Parathyroid adenoma (tissue), 2 donors: ENCODE data around the gene SBK1.

Source experiments
- H2AFZ ChIP-seq: fragments of 300-600 bp; sonication (generic); one replicate; pipeline ENCODE4 v1.7.0; 2017; ENCODE audit warnings: antibody characterized with exemption, mild to moderate bottlenecking
- H3K27ac ChIP-seq: fragments of 300-600 bp; sonication (generic); one replicate; pipeline ENCODE4 v1.7.0; 2017
- H3K27me3 ChIP-seq: fragments of 300-600 bp; sonication (generic); one replicate; pipeline ENCODE4 v1.7.0; 2017; ENCODE audit warnings: low read length; ENCODE audit not compliant: control insufficient read depth, insufficient read depth
- H3K36me3 ChIP-seq: fragments of 300-600 bp; sonication (generic); one replicate; pipeline ENCODE4 v1.7.0; 2017; ENCODE audit warnings: low read length; ENCODE audit not compliant: control insufficient read depth, insufficient read depth
- H3K4me1 ChIP-seq: fragments of 300-600 bp; sonication (generic); one replicate; pipeline ENCODE4 v1.7.0; 2017; ENCODE audit warnings: control low read depth
- H3K4me2 ChIP-seq: fragments of 300-600 bp; sonication (generic); one replicate; pipeline ENCODE4 v1.7.0; 2017; ENCODE audit warnings: low read length
- H3K4me3 ChIP-seq: fragments of 300-600 bp; sonication (generic); one replicate; pipeline ENCODE4 v1.7.0; 2017; ENCODE audit warnings: low read depth, low read length
- H3K79me2 ChIP-seq: fragments of 300-600 bp; sonication (generic); one replicate; pipeline ENCODE4 v1.7.0; 2017; ENCODE audit warnings: control low read depth
- H3K9ac ChIP-seq: fragments of 300-600 bp; sonication (generic); one replicate; pipeline ENCODE4 v1.7.0; 2017; ENCODE audit warnings: mild to moderate bottlenecking
- H3K9me3 ChIP-seq: fragments of 300-600 bp; sonication (generic); one replicate; pipeline ENCODE4 v1.7.0; 2017; ENCODE audit warnings: low read length; ENCODE audit not compliant: control insufficient read depth
- TF ChIP-seq, protein P1 (sequence below): fragments of 300-600 bp; sonication (generic); IDR thresholded peaks from one replicate; pipeline ENCODE4 v1.7.0; 2017; ENCODE audit warnings: antibody characterized with exemption, mild to moderate bottlenecking
- donor health status: primary hyperparathyroidism.

Gene SBK1

DNA sequence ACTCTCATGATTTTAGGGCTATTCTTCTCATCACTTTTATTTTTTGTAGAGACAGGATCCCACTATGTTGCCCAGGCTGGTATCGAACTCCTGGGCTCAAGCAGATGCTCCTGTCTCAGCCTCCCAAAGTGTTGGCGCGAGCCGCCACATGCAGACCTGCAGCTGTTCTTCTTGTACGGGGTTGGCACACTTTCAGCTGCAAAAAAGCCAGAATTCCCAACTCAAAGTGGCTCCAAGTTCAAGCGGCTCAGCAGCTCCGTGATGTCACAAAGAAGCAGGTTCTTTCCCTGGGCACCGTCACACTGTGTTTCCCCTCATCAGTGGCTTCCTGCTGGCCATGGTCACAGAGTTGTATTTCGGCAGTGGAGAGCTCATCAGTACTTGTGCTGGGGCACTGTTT, 6.7 kb upstream of the SBK1 start:
- Histone ChIP-seq H3K9ac (no peak overlapping the region), H3K4me2 (no peak overlapping the region), H3K4me1 (no peaks in the 10 kb centered on the region), H3K79me2 (no peaks in the 10 kb centered on the region), H3K27ac (no peak overlapping the region), H3K36me3 (no peaks in the 10 kb centered on the region), H3K27me3 (no peaks in the 10 kb centered on the region), H2AFZ (no peak overlapping the region), H3K4me3 (no peak overlapping the region), H3K9me3 (no peaks in the 10 kb centered on the region)
- TF ChIP-seq, protein P1, sequence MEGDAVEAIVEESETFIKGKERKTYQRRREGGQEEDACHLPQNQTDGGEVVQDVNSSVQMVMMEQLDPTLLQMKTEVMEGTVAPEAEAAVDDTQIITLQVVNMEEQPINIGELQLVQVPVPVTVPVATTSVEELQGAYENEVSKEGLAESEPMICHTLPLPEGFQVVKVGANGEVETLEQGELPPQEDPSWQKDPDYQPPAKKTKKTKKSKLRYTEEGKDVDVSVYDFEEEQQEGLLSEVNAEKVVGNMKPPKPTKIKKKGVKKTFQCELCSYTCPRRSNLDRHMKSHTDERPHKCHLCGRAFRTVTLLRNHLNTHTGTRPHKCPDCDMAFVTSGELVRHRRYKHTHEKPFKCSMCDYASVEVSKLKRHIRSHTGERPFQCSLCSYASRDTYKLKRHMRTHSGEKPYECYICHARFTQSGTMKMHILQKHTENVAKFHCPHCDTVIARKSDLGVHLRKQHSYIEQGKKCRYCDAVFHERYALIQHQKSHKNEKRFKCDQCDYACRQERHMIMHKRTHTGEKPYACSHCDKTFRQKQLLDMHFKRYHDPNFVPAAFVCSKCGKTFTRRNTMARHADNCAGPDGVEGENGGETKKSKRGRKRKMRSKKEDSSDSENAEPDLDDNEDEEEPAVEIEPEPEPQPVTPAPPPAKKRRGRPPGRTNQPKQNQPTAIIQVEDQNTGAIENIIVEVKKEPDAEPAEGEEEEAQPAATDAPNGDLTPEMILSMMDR: no peak

DNA sequence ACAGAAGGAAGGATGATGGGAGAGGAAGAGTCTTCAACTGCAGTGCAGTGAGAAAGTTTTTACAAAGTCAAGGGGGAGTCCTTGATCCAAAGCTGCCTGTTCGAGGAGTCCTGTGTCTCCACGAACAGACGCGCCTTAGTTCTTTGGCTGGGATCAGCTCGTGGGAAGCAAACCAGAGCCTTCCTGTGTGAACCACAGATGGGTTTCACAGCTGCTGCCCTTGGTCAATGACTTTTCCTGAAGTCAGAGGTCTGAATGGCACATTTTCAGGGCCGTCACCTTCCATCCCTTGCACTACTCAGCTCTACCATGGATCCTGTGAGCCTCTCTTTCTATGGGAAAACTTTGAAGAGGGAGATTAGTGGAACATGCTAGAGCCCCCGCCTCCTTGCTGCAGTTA, 4.2 kb upstream of the SBK1 start:
- no peaks in the 10 kb centered on the region for H3K36me3 ChIP-seq
- H3K4me2 ChIP-seq: no peak overlapping the region
- no peak overlapping the region for H3K9ac ChIP-seq
- H3K27ac ChIP-seq: no peak overlapping the region
- no peaks in the 10 kb centered on the region for H3K27me3 ChIP-seq
- H3K79me2 ChIP-seq: no peaks in the 10 kb centered on the region
- TF ChIP-seq, protein P1: no peak
- H3K9me3 ChIP-seq: no peaks in the 10 kb centered on the region
- peaks cover 3% of the 10 kb centered on the region for H3K4me1 ChIP-seq
- no peak overlapping the region for H2AFZ ChIP-seq
- H3K4me3 ChIP-seq: no peak overlapping the region

DNA sequence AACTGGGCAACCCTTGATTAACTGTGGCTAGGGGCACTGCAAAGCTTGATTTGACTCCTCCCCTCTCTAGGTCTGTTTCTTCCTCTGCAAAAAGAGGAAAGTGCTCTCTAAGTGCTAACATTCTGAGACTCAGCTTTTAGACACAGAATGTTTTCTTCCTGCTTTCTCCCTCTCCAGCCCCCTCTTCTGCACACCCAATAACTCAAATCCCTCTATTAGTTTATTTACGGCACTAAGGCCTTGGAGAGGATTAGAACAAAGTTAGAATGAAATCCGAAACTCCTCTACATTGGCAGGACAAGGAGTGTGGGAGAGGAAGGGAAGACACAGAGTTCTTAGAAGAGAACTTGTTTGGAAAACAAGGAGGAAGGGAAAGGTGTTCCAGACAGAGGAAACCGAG, 3.3 kb upstream of the SBK1 start:
- no peak overlapping the region for H3K4me3 ChIP-seq
- no peaks in the 10 kb centered on the region for H3K36me3 ChIP-seq
- TF ChIP-seq, protein P1: no peak
- H3K4me2 ChIP-seq: no peak overlapping the region
- no peak overlapping the region for H3K9ac ChIP-seq
- no peaks in the 10 kb centered on the region for H3K27me3 ChIP-seq
- H3K79me2 ChIP-seq: no peaks in the 10 kb centered on the region
- peaks cover 6% of the 10 kb centered on the region for H3K4me1 ChIP-seq
- H3K27ac ChIP-seq: no peak overlapping the region
- no peak overlapping the region for H2AFZ ChIP-seq
- no peaks in the 10 kb centered on the region for H3K9me3 ChIP-seq

DNA sequence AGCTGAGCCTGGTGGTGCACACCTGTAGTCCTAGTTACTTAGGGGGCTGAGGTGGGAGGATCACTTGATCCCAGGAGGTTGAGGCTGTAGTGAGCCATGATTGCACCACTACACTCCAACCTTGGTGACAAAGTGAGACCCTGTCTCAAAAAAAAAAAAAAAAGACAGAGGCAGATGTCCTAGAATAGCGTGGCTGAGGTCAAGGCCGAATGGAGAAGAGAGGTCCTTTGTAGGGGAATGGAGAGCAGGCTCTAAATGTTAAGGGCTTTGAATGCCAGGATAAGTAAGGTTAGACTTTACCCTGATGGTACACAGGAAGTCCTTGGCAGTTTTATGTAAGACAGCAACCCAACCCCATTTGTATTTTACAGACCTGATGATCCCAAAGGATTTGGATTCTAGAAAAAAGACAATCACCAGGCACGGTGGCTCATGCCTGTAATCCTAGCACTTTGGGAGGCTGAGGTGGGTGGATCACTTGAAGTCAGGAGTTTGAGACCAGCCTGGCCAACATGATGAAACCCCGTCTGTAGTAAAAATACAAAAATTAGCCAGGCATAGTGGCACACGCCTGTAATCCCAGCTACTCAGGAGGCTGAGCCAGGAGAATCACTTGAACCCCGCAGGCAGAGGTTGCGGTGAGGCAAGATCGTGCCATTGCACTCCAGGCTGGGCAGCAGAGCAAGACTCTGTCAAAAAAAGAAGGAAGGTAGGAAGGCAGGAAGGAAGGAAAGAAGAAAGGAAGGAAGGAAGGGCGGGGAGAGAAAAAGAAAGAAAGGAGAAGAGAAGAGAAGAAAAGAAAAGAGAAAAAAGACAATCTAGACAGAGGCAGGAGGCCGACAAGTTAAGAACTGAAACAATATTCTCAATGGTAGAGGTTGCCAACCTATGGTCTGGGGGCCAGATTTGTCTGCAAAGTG, 2.1 kb upstream of the SBK1 start:
- Histone ChIP-seq H3K4me2 (no peak overlapping the region), H3K27me3 (no peaks in the 10 kb centered on the region), H3K79me2 (no peaks in the 10 kb centered on the region), H2AFZ (no peak overlapping the region), H3K4me1 (peaks cover 6% of the 10 kb centered on the region), H3K36me3 (no peaks in the 10 kb centered on the region), H3K9ac (no peak overlapping the region), H3K27ac (no peak overlapping the region), H3K4me3 (no peak overlapping the region), H3K9me3 (no peaks in the 10 kb centered on the region)
- TF ChIP-seq, protein P1: no peak

DNA sequence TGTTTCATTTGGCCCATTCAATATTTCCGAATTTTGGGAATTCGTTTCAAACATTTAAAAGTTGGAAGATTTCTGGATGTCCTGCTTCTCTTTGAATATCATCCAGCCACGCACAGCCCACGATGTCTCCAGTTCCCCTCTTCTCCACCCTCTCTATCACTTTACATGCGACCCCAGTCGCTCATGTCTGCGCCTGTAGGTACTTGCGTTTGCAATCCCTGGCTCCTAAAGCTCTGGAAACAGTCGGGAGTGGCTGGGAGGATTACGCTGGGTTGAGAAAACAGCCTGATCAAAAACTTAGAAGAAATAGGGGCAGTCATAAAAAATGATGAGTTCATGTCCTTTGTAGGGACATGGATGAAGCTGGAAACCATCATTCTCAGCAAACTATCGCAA, 1.5 kb upstream of the SBK1 start:
- no peak overlapping the region for H3K4me2 ChIP-seq
- no peak overlapping the region for H3K9ac ChIP-seq
- H3K27me3 ChIP-seq: no peaks in the 10 kb centered on the region
- peaks cover 6% of the 10 kb centered on the region for H3K4me1 ChIP-seq
- H3K27ac ChIP-seq: no peak overlapping the region
- no peak overlapping the region for H3K4me3 ChIP-seq
- no peaks in the 10 kb centered on the region for H3K79me2 ChIP-seq
- no peaks in the 10 kb centered on the region for H3K36me3 ChIP-seq
- H2AFZ ChIP-seq: no peak overlapping the region
- H3K9me3 ChIP-seq: no peaks in the 10 kb centered on the region
- TF ChIP-seq, protein P1: no peak
